ENCODE measurements around the gene CHCHD2. TPM values are rescaled to one million over a fixed set of nuclear protein-coding genes. Genes with fewer than 3 reads are reported as not detected.

CHCHD2 gene
- total RNA-seq, 1 experiment from 2014 or later: 510 TPM

DNA sequence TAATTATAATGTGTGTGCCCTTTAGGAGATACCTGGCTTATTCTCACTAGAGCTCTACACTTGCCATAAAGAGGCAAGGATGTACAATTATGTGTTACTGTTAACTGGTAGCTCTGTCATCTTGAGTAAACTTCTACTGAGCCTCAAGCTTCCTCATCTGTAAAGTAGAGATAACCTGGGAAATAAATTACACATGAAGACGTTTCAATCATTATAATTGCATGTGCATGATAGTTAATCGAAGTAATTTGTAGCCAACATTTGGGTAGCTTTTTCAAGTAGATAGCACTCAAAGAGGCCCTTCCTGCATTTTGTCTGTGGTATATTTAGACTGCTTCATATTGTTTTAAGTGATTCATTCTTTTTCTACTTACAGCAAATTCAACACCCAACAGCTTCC lies 52.3 kb downstream of the CHCHD2 start:
- H4K20me1 ChIP-seq (ENCODE audit: insufficient read depth): peaks cover 25% of the 10 kb centered on the region; the same call in 1 of the 2 replicates
- ChIA-PET CTCF (no interaction called here), POLR2A (interaction anchor here (0.6 to 1.8 kb wide), 2 partner anchors 9 to 11 kb away, joined by 5 read pairs; no protein-coding TSS in a partner anchor), RAD21 (ENCODE audit: low non-redundant PET in 1 of 2, low total read pairs in 2 of 2, uncharacterized antibody in 2 of 2, unreplicated experiment in 2 of 2) (no interaction called here)
- peaks cover 15 to 31% of the 10 kb centered on the region in 2 experiments for H3K4me1 ChIP-seq (ENCODE audit: control insufficient read depth in 1 of 2, insufficient read depth in 2 of 2, low read length in 2 of 2)
- H2AFZ ChIP-seq (ENCODE audit: low read depth, low read length, poor library complexity, severe bottlenecking): no peak overlapping the region
- no peaks in the 10 kb centered on the region for H3K27me3 ChIP-seq (ENCODE audit: insufficient read depth, low read length)
- DNase-seq (ENCODE audit: low read depth, low spot score) (no peak), ATAC-seq (no peak)
- H3K9me2 ChIP-seq (ENCODE audit: insufficient read depth): no peaks in the 10 kb centered on the region
- no peak overlapping the region for H3K9ac ChIP-seq (ENCODE audit: low read length)
- intact Hi-C loops (cut with micrococcal nuclease): no loop called here
- H3K4me3 ChIP-seq (replicated peaks in 1 of 2; ENCODE audit: low read depth in 1 of 2, low read length in 2 of 2): no peak overlapping the region
- H3K9me3 ChIP-seq (ENCODE audit: control insufficient read depth in 1 of 2, insufficient read depth in 1 of 2, low read depth in 1 of 2, low read length in 2 of 2): no peaks in the 10 kb centered on the region
- H3K4me2 ChIP-seq (ENCODE audit: low read length): no peak overlapping the region; the same call in 1 of the 2 replicates
- H3K36me3 ChIP-seq (ENCODE audit: control insufficient read depth in 1 of 2, insufficient read depth in 2 of 2, low read length in 2 of 2): peaks cover 51 to 53% of the 10 kb centered on the region in 2 experiments
- H3K27ac ChIP-seq (ENCODE audit: low read depth, low read length): no peak overlapping the region
- H3K79me2 ChIP-seq (ENCODE audit: insufficient read depth, low read length): peaks cover 96% of the 10 kb centered on the region
- BruUV-seq (replicated peaks): no TSS peak
- TF ChIP-seq, protein P1, sequence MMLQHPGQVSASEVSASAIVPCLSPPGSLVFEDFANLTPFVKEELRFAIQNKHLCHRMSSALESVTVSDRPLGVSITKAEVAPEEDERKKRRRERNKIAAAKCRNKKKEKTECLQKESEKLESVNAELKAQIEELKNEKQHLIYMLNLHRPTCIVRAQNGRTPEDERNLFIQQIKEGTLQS (IDR thresholded peaks at IDR 0.05): no peak
- TF ChIP-seq EZH2 (IDR thresholded peaks at IDR 0.05) (no peak), SIN3A (IDR thresholded peaks at IDR 0.05; ENCODE audit: low read depth) (no peak), POLR2AphosphoS5 (IDR thresholded peaks at IDR 0.05; ENCODE audit: low read depth, low read length) (no peak), CEBPB (IDR thresholded peaks at IDR 0.05; ENCODE audit: low read depth) (no peak), SP1 (IDR thresholded peaks at IDR 0.05; ENCODE audit: low read depth) (no peak), POLR2A (IDR thresholded peaks at IDR 0.05; ENCODE audit: borderline replicate concordance, extremely low read depth, insufficient read depth, insufficient read length) (no peak), ZNF274 (IDR thresholded peaks at IDR 0.05; ENCODE audit: low read depth, low read length) (no peak), EZH2phosphoT487 (IDR thresholded peaks at IDR 0.05; ENCODE audit: borderline replicate concordance) (no peak), YY1 (IDR thresholded peaks at IDR 0.05; ENCODE audit: extremely low read depth, insufficient replicate concordance, low read depth, low read length) (no peak), CBX3 (IDR thresholded peaks at IDR 0.05; ENCODE audit: low read depth) (no peak), JUND (IDR thresholded peaks at IDR 0.05) (no peak), RAD21 (IDR thresholded peaks at IDR 0.05; ENCODE audit: low read depth) (no peak), FOSL1 (IDR thresholded peaks at IDR 0.05; ENCODE audit: low read depth) (no peak), TCF7L2 (IDR thresholded peaks at IDR 0.05; ENCODE audit: borderline replicate concordance, extremely low read depth, insufficient read depth, insufficient read length) (no peak)
- TF ChIP-seq, protein P2, sequence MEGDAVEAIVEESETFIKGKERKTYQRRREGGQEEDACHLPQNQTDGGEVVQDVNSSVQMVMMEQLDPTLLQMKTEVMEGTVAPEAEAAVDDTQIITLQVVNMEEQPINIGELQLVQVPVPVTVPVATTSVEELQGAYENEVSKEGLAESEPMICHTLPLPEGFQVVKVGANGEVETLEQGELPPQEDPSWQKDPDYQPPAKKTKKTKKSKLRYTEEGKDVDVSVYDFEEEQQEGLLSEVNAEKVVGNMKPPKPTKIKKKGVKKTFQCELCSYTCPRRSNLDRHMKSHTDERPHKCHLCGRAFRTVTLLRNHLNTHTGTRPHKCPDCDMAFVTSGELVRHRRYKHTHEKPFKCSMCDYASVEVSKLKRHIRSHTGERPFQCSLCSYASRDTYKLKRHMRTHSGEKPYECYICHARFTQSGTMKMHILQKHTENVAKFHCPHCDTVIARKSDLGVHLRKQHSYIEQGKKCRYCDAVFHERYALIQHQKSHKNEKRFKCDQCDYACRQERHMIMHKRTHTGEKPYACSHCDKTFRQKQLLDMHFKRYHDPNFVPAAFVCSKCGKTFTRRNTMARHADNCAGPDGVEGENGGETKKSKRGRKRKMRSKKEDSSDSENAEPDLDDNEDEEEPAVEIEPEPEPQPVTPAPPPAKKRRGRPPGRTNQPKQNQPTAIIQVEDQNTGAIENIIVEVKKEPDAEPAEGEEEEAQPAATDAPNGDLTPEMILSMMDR (IDR thresholded peaks at IDR 0.05 in 2 of 3, conservative IDR thresholded peaks at IDR 0.05 in 1 of 3; ENCODE audit: borderline replicate concordance in 1 of 3, insufficient read depth in 1 of 3, low read depth in 2 of 3, low read length in 2 of 3): no peak

Measured in HCT116 (cell line).